ENCODE data around the gene GNG7.

GRCh38 chr19:2483484-2484151, 218.9 kb downstream of the GNG7 start:
- TF ChIP-seq, protein P1, sequence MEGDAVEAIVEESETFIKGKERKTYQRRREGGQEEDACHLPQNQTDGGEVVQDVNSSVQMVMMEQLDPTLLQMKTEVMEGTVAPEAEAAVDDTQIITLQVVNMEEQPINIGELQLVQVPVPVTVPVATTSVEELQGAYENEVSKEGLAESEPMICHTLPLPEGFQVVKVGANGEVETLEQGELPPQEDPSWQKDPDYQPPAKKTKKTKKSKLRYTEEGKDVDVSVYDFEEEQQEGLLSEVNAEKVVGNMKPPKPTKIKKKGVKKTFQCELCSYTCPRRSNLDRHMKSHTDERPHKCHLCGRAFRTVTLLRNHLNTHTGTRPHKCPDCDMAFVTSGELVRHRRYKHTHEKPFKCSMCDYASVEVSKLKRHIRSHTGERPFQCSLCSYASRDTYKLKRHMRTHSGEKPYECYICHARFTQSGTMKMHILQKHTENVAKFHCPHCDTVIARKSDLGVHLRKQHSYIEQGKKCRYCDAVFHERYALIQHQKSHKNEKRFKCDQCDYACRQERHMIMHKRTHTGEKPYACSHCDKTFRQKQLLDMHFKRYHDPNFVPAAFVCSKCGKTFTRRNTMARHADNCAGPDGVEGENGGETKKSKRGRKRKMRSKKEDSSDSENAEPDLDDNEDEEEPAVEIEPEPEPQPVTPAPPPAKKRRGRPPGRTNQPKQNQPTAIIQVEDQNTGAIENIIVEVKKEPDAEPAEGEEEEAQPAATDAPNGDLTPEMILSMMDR (optimal IDR thresholded peaks at IDR 0.05 in 1 of 3, IDR thresholded peaks at IDR 0.05 in 1 of 3, conservative IDR thresholded peaks at IDR 0.05 in 1 of 3; ENCODE audit: extremely low read depth in 1 of 3, insufficient read depth in 2 of 3, low read length in 3 of 3) = no peak
- TF ChIP-seq EZH2 (IDR thresholded peaks at IDR 0.05; ENCODE audit: low read length) = no peak
